NOMO-1 treated with DMSO at 0.1 percent for 48 hours (cell line): ENCODE data around the gene PDIA2.

Experiments used
- DNase-seq: peaks from one replicate; lab custom pipeline; 2025; ENCODE audit not compliant: unreplicated experiment; lab: John Stamatoyannopoulos, UW

Gene PDIA2

DNA sequence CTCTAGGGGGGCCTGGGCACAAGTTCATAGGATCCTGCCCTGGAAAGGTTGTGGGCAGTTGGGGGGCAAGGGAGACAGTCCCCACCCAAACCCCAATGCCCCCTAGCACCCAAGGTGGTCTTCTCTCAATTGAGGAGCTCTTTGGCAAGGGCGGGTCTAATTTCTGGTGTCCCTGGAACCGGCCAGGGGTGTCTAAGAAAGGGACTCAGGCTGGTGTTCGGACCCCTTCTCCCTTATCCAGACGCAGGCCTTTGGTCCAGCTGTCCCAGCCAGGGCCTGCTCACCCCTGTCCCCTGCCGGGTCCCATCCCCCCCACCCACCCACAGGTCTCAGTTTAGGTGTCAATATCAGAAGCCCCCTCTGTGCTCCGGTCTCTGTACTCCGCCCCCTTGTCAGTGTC lies 3.4 kb upstream of the PDIA2 start:
- DNase-seq = no peak

DNA sequence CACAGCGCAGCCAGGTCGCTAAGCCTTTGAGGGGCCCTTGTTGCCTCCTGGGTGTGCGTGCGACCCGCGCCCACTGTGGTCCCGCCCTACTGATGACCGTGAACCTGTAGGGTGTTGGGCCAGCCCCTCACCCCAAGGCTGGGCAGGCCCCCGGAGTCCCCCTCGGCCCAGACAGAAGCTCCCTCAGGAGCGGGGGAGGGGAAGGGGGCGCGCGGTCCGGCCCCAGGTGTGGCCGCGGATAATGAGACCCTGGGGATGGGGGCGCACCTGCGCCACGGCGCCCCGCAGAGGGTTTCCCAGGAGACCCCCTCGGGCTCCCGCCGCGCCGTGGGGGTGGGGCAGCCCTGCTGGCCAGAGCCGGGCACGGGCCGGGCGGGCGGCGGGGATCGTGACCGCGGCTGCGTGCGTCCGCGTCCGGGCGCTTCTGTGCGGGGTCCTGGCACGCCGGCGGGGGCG lies 2.9 kb upstream of the PDIA2 start:
- no peak for DNase-seq

DNA sequence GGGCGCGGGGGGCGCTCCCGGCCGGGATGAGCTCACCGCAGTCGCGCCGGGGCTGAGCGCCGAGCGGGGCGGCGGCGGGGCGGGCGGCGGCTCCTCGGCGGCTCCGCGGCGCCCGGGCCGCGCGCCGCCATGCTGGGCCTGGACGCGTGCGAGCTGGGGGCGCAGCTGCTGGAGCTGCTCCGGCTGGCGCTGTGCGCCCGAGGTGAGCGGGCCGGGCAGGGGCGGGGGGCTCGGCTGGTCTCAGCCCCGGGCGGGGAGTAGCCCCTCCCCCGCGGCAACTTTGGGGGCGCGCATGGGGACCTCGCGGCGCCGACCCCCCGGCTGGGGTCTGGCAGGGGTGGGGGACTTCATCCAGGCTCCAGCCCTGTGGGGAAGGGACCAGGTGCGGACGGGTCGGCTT lies 2.4 kb upstream of the PDIA2 start, which contains the start of gene ARHGDIG:
TSS of gene ARHGDIG (plus strand) at position 40 of the 400 bp plus-strand sequence. CDS start at position 130, 90 bp downstream.
- no peak for DNase-seq

DNA sequence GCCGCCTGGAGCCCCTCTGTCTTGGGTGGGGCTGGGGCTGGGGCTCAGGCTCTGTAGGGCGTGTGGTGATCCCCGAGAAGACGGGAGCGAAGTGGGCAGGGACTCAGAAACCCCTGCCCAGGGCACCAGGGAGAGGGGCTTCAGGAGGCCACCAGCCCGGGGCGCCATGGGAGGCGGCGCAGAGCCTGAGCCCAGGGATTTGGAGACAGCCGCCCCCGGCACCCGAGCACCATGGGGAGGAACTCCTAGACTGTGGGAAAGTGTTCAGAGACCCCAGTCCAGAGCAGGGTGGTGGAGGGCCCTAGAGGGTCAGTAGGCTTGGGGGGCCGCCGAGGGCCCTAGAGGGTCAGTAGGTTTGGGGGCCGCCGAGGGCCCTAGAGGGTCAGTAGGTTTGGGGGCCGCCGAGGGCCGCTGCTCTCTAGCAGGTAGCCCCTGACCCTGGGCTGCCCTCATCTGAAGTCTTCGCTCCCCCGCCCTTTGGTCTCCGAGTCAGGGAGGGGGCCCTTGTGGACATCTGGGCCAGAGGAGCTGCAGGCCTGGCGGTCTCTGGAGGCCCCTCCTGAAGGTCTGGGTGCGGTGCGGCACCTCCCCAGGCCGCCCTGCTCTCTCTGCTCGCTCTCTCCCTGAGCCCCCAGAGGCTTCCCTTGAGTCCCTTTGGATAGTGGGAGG lies 1.8 kb upstream of the PDIA2 start:
- DNase-seq = no peak

DNA sequence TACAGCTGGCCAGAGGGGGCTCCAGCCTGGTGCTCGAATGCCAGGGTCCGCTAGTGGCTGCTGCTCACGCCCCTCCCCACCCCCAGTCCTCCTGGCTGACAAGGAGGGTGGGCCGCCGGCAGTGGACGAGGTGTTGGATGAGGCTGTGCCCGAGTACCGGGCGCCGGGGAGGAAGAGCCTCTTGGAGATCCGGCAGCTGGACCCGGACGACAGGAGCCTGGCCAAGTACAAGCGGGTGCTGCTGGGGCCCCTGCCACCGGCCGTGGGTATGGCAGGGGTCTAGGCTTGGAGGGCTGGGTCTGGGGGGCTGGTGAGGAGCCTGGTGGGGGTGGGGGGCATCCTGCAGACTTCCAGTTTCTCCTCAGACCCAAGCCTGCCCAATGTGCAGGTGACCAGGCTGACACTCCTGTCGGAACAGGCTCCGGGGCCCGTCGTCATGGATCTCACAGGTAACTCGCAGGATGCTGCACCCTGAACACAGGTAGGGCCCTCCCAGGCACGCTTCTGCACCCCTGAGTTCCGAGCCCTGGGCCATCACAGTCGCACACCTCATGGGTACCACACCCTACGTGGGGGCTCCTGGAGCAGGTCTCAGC lies 1.2 kb upstream of the PDIA2 start:
- no peak for DNase-seq

DNA sequence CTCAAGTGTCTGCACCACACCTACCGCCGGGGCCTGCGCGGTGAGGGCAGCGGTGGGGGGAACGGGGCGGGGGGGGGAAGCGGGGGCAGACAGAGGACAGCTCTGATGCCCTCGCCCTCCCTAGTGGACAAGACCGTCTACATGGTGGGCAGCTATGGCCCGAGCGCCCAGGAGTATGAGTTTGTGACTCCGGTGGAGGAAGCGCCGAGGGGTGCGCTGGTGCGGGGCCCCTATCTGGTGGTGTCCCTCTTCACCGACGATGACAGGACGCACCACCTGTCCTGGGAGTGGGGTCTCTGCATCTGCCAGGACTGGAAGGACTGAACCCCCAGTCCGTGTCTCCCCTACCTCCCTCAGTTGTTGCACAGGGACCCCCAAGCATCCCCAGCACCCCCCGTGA lies 473 bp upstream of the PDIA2 start:
- DNase-seq = no peak

DNA sequence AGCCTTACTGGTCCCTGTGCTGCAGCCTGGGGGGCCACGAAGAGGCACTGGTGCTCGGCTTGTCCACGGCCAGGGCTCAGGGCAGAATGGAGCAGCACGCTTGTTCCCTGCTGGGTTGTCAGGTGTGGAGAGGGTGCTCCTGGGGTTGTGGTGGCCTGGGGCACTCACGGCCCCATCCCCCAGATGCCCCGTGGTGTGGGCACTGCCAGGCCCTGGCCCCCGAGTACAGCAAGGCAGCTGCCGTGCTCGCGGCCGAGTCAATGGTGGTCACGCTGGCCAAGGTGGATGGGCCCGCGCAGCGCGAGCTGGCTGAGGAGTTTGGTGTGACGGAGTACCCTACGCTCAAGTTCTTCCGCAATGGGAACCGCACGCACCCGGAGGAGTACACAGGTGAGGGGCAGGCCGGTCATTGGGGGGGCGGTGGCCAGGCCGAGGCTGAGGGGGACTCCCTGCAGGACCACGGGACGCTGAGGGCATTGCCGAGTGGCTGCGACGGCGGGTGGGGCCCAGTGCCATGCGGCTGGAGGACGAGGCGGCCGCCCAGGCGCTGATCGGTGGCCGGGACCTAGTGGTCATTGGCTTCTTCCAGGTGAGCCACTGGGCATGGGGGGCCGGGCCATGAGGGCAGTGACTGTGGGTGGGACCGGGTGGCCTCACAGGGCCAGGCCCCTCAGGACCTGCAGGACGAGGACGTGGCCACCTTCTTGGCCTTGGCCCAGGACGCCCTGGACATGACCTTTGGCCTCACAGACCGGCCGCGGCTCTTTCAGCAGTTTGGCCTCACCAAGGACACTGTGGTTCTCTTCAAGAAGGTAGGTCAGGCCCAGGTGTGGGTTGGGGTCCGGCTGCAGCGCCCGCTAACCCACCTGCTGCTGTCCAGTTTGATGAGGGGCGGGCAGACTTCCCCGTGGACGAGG lies 1.5 kb downstream of the PDIA2 start:
- DNase-seq = no peak

DNA sequence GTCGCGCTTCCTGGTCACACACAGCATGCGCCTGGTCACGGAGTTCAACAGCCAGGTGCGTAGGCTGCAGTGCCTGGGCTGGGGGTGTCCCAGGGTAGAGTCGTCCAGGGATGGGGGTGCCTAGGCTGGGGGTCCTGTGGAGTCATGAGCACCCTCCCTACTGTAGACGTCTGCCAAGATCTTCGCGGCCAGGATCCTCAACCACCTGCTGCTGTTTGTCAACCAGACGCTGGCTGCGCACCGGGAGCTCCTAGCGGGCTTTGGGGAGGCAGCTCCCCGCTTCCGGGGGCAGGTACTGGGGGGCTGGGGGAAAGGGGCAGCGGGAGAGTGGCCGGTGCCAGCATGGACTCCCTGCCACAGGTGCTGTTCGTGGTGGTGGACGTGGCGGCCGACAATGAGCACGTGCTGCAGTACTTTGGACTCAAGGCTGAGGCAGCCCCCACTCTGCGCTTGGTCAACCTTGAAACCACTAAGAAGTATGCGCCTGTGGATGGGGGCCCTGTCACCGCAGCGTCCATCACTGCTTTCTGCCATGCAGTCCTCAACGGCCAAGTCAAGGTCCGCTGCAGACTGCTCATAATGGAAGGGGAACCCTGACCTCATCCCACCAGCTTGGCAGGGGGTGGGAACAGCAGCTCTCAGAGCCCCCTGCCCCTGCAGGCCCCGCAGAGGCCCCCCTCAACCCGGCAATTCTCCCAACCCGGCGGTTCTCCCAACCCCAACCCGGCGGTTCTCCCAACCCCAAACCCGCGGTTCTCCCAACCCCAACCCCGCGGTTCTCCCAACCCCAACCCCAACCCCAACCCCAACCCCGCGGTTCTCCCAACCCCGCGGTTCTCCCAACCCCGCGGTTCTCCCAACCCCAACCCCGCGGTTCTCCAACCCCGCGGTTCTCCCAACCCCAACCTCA lies 2.4 kb downstream of the PDIA2 start:
- no peak for DNase-seq

DNA sequence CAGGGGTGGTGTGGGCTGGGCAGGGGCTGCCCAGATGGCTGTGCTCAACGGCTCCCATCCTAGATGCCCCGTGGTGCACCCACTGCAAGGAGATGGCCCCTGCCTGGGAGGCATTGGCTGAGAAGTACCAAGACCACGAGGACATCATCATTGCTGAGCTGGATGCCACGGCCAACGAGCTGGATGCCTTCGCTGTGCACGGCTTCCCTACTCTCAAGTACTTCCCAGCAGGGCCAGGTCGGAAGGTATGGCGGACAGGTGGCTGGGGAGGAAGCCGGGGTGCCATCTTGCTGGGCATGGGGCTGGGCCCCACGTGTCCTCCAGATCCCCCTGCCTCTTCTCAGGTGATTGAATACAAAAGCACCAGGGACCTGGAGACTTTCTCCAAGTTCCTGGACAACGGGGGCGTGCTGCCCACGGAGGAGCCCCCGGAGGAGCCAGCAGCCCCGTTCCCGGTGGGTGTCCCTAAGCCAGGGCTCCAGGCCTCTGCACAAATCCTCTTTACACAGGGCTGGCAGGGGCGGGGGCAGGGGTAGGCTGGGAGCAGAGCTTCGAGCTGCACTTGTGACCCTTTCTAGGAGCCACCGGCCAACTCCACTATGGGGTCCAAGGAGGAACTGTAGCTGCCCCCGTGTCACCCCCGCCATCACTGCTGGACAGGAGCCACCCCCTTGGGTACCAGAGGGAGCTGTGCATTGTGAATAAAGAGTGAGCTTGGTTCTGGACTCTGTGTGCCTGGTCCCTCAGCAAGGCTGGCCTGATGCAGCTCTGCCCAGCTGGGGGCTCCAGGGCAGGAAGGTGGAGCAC lies 3.7 kb downstream of the PDIA2 start:
- DNase-seq = no peak

DNA sequence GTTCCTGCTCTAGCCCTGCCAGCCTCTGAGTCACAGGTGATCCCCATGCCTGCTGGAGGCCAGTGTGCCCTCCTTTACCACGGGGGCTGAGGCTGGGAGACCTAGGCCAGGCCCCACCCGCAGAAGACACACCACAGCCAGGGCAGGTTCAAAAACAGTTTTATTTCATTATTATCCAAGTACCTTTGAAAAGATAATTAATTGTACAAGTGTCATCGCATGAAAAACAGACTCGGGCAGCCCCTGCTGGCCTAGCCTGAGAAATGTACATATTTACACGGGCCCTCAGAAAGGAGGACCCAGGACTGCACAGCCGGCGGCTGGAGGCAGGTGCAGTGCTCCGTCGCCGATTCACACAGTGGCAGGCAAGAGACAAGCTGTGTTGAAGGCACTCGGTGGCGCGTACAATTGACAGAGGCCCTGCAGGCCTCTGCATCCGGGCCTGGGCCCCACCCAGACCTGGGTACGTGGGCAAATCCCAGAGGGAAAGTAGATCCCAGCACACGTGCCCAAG lies 4.4 kb downstream of the PDIA2 start:
- no peak for DNase-seq

DNA sequence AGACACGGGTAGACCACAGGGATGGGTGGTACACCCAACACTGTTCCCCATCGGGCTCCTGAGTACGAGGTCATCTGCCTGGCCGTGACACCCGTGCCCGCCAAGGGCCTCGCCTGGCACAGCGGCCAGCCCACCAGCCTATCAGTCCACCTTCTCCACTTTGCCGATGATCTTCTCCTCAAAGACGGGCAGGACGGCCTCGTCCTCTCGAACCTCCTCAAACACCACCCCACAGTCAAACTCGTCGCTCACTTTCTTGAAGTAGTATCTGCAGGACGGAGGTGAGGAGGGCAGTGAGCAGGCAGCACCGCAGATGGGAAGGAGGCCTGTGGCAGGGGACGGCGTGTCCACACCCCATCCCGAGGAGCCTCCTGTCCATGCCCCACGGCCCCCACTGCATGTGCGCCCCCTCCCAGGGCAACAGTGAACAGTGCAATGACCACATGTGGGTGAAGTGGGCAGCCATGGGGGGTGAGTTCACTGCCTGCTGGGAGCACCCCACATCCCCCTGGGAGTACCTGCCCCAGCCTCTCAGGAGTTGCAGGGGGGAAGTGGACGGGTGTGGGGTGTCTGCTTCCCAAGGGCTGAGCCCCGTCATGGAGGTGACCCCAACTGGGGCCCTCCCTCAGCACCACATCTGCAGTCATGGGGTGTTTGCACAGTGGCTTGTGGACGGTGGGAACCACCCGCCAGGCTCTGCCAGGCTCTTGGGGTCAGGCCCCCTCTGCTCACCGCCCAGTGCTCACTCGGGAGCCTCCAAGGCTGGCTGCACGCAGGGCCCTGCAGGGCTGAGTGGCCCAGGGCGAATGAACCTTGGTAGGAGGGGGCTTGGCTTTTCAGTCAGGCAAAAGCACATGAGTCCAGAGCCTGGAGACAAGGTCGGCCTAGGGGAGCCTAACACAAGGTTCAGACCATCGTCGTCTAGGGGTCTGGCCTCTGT lies 5.3 kb downstream of the PDIA2 start:
- no peak for DNase-seq

DNA sequence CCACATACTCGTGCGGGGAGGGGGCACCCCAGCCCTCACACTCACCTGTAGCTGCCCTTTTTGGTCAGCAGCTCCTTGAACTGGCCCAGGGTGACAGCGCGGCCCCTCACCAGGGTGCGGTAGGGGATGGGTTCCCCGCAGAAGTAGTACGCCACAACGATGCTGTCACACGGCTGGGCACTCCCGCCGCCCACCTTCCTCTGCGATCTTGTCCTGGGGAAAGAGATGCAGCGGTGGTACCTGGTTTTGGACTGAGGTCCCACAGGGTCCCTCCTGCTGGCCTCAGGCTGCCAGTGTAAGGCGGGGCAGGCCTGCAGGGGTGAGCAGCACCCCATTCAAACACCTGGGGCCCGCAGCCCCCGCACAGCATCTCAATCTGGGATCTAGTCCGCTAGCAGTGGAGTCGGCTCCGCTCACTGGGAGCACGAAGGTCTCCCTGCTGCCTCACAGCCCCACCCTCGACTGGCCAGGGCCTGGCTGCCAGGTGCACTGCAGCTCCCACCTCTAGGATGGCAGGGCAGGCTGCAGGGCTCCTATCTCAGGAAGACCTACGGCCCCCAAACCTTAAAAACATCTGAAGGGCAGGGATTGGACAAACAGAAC lies 6.5 kb downstream of the PDIA2 start:
- DNase-seq = no peak

DNA sequence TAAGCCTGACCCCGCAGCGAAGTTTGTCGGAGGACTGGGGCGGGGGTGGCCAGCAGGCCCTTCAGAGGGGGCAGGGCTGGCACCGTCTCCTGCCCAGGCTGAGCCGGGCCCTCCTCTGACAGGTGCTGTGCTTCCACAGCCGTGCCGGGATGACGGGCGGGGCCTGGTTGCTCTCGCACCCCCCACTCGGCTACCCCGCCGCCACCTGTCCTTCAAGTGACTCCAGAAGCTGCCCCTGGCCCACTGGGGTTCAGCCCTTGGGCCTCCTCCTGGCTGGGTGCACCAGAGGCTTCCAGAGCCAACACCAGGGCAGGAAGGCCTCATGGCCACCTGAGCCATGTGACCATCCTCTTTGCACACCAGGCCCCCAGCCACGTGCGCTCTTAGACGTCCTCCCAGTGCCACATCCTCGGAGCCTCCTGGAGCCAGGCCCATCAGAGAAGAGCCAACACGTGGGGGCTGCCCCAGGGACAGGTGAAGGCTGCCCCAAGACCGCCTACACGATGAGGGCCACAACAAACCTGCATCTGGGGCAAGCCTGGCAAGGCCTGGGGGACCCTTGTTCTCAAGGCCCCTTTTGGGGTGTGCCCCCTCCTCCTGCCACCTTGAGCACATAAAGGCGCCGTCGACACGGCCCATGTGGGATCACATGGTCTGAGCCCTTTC lies 7.2 kb downstream of the PDIA2 start:
- DNase-seq = no peak

DNA sequence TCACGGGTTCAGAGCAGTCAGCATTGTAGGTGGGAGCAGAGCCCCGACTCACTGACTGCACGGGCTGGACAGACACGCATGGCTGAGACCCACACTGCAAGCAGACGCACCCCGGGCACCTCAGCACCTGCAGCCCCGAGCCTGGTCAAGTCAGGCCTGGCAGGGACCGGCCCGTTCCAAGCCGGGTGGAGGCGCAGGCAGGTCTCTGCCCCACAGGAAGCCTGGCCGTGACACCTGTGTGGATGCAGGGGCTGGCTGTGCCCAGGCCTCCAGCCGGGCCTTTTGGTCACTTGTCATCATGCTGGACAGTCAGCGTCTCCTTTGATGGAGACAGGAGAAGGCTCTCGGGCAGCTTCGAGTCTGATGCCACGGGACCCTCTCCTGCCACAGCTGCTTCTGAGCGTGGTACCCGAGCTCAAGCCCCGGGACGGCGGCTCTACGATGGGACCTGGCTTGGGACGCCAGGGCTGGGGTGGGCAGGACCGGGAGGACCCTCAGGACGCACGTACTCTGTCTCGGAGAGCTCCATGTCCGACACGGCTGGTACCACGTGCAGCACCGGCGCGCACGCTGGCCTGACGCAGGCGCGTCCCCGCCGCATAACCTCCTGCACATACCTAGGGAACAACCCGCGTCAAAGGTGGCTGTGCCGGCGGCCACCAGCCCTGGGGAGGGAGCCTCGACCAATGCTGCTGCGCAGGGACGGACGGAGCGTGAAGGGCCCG lies 7.9 kb downstream of the PDIA2 start:
- DNase-seq = no peak

DNA sequence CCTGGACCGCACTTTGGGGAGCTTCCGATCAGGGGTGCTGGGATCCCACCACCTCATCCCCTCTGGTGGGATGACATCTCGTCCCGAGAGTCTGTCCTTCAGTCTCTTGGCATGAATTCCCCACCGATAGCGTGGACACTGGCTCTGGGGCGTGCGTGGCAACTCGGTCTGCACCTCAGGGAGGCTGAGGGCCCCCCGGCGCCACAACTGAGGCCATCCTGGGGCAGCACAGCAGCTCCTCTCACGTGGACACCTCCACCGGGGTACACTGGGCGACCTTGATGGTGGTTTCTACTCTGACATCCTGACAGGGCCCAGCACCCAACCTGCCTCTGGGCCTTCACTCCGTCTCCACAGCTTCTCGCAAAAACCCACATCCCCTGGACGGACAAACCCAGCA lies 8.6 kb downstream of the PDIA2 start:
- no peak for DNase-seq

DNA sequence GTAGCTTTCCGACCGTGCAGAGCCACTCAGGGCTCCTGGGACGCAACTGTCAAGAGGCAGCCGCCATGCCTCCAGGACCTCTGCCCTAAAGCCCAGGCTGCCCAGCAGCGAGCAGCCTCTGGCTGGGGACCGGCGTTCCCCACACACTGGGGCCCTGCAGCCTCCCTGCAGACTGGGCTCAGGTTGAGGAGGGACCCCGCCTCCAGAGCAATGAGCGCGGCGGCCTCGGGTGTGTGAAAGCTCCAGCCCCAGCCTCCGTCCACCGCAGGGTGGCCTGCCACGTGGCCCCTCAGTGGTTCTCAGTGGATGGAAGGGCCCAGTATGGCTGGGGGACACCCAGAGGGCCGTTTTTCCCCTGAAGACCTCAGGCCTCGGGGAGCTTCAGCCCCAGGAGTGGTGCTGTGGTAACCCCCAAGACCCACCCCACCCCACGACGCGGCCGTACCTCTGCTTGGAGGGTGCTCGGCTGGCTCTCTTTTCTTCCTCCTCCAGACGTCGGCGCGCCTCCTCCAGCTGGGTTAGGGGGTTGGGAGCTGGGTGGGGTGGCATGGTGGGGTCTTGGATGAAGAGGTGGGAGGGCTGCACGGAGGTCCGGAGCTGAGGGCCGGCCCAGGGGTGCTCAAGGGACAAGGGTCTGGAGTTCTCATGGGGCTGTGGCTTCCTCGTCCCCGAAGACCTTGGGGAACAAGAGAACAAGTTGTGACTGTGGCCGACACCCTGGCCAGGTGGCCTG lies 10.2 kb downstream of the PDIA2 start:
- DNase-seq = no peak
